K562 (cell line): Measurements from ENCODE around the gene UBLCP1. TPM values are rescaled to one million over a fixed set of nuclear protein-coding genes. Genes with fewer than 3 reads are reported as not detected.

ENCODE experiments used
- ATAC-seq: fragments of 200-7000 bp; cut with Tn5 transposase; 3 replicates; pipeline ENCODE4 v1.9.1; 2020; ENCODE audit warnings: moderate library complexity
- BruUV-seq: library from RNA; stranded (reverse); fragments of 400-500 nt; replicated peaks from 2 replicates; lab custom pipeline; 2021; lab: Mats Ljungman, UMichigan
- CTCF ChIA-PET: fragments of 300-600 bp; formaldehyde crosslinking; extraction: SDS; loops from one replicate; lab custom pipeline; 2021; ENCODE audit warnings: low intra/inter-chr PET ratio; lab: Yijun Ruan, JAX
- POLR2A ChIA-PET: fragments of 300-600, 350-650 bp; sonication (Branson Sonifier 250); formaldehyde crosslinking; extraction: SDS; loops from one replicate; lab custom pipeline; 2021; ENCODE audit warnings: antibody characterized with exemption, inconsistent platforms; lab: Yijun Ruan, JAX
- DNase-seq, 4 experiments: peaks; one replicate each; pipeline versions ENCODE4 v3.0.0 to v3.0.0-alpha.2; 2011 to 2018; ENCODE audit warnings: low spot score in 3 of 4, mixed read lengths in 3 of 4; ENCODE audit errors: extremely low read depth in 1 of 4
- FAIRE-seq: peaks from 2 replicates; lab custom pipeline; 2011; peaks lifted over from hg19 to GRCh38; lab: Jason Lieb, UNC
- H2AFZ ChIP-seq: 2 replicates; pipeline ENCODE4 v1.6.0; 2011; ENCODE audit warnings: low read depth, low read length, control low read depth, inconsistent platforms
- H3K27ac ChIP-seq: fragments of 200-600 bp; 3 replicates; pipeline ENCODE4 v1.8.0; 2011; ENCODE audit warnings: low read depth, mild to moderate bottlenecking, control low read depth, inconsistent platforms, low read length, moderate library complexity, mixed read lengths; ENCODE audit errors: extremely low read depth
- H3K27me3 ChIP-seq, 2 experiments: fragments of 300-600 bp in 1 of 2; 2 replicates in 1 of 2; 3 replicates in 1 of 2; pipeline versions ENCODE4 v1.6.0 to v1.8.0; 2011; ENCODE audit warnings: inconsistent platforms in 2 of 2, low read length in 2 of 2, mild to moderate bottlenecking in 1 of 2, mixed read lengths in 1 of 2, moderate library complexity in 1 of 2; ENCODE audit not compliant: control insufficient read depth in 2 of 2, insufficient read depth in 2 of 2
- H3K36me3 ChIP-seq: fragments of 300-600 bp; 3 replicates; pipeline ENCODE4 v1.8.0; 2011; ENCODE audit warnings: mild to moderate bottlenecking, low read length, inconsistent platforms; ENCODE audit not compliant: control insufficient read depth, insufficient read depth
- H3K4me1 ChIP-seq, 2 experiments: fragments of 200-600 bp in 1 of 2; replicated peaks in 1 of 2; 2 replicates in 1 of 2; 3 replicates in 1 of 2; pipeline versions ENCODE4 v1.5.1 to v1.8.0; 2011; ENCODE audit warnings: inconsistent platforms in 2 of 2, low read length in 2 of 2, mild to moderate bottlenecking in 1 of 2, mixed read lengths in 1 of 2, moderate library complexity in 1 of 2; ENCODE audit not compliant: control insufficient read depth in 2 of 2, insufficient read depth in 2 of 2
- H3K4me2 ChIP-seq: 2 replicates; pipeline ENCODE4 v1.6.1; 2011; ENCODE audit warnings: low read length, control low read depth, inconsistent platforms, mixed read lengths; ENCODE audit not compliant: insufficient read depth
- H3K4me3 ChIP-seq: fragments of 200-600 bp; sonication (generic), shearing (Covaris generic); 2 replicates; pipeline ENCODE4 v1.5.1; 2016; ENCODE audit warnings: control low read depth, inconsistent platforms
- H3K79me2 ChIP-seq: fragments of 200-600 bp; 3 replicates; pipeline ENCODE4 v1.8.0; 2011; ENCODE audit warnings: low read length, inconsistent platforms; ENCODE audit not compliant: control insufficient read depth, insufficient read depth
- H3K9ac ChIP-seq, 2 experiments: 2 replicates each; pipeline versions ENCODE4 v1.6.0 to v1.6.1; 2011; ENCODE audit warnings: low read depth in 2 of 2, low read length in 2 of 2, control low read depth in 1 of 2, inconsistent platforms in 1 of 2, mild to moderate bottlenecking in 1 of 2, mixed read lengths in 1 of 2; ENCODE audit not compliant: insufficient read depth in 1 of 2
- H3K9me1 ChIP-seq: one replicate; pipeline ENCODE4 v1.6.0; 2011; ENCODE audit warnings: inconsistent platforms, mild to moderate bottlenecking, low read length, moderate library complexity; ENCODE audit not compliant: control insufficient read depth, insufficient read depth
- H3K9me3 ChIP-seq: replicated peaks from 2 replicates; pipeline ENCODE4 v1.5.1; 2011; ENCODE audit warnings: low read depth, low read length, inconsistent platforms; ENCODE audit not compliant: control insufficient read depth, insufficient read depth
- H4K20me1 ChIP-seq: replicated peaks from 2 replicates; pipeline ENCODE4 v1.6.1; 2011; ENCODE audit warnings: low read length, inconsistent platforms, mixed read lengths; ENCODE audit not compliant: control insufficient read depth, insufficient read depth
- COPS2 ChIP-seq: fragments of 450-650 bp; conservative IDR thresholded peaks from 2 replicates; pipeline ENCODE4 v1.6.1; 2016; ENCODE audit warnings: mild to moderate bottlenecking, moderate library complexity
- MGA ChIP-seq: fragments of 450-650 bp; IDR thresholded peaks from 2 replicates; pipeline ENCODE4 v1.6.1; 2016; ENCODE audit warnings: mild to moderate bottlenecking, moderate library complexity
- PATZ1 ChIP-seq: fragments of 250-450 bp; sonication (Bioruptor Pico); IDR thresholded peaks from 2 replicates; pipeline ENCODE4 v1.5.0; 2020; ENCODE audit warnings: mild to moderate bottlenecking, borderline replicate concordance
- WGBS: fragments of 100-300 bp; shearing (Covaris generic); methylation state at CpG from one replicate; pipeline ENCODE4 v1.1.6; 2016; ENCODE audit warnings: low coverage, mixed read lengths; ENCODE audit not compliant: insufficient coverage; ENCODE audit errors: missing lambda C conversion rate; 5-methylcytosine and 5-hydroxymethylcytosine counted together
- in situ Hi-C: fragments of 300-500 bp; cut with MboI; formaldehyde crosslinking; loops from 4 replicates; pipeline ENCODE4 v1.15.0; 2018; ENCODE audit warnings: inconsistent platforms, mixed read lengths
- intact Hi-C: fragments of 100-400 bp; cut with micrococcal nuclease; formaldehyde crosslinking; loops from 2 replicates; pipeline ENCODE4 v1.14.2; 2022
- polyA plus RNA-seq, 8 experiments: library from polyadenylated mRNA; depleted of rRNA in 4 of 8; stranded (reverse) in 5 of 8; unstranded in 3 of 8; fragments of >200 nt; fragmentation: Nextera tagmentation in 2 of 8; fragmentation: Illumina TruSeq in 1 of 8; extraction: Ambion mirVana in 2 of 8; extraction: Trizol in 1 of 8; gene quantifications; 2 replicates each; pipeline versions ENCODE4 v1.2.1 to v1.2.3, GENCODE V29; 2011 to 2014; ENCODE audit warnings: inconsistent platforms in 1 of 8, missing spikeins in 1 of 8
- total RNA-seq, 7 experiments: library from RNA; depleted of rRNA in 6 of 7; stranded (reverse); fragments of >200 nt in 6 of 7; fragmentation: Illumina TruSeq in 2 of 7; extraction: Trizol in 2 of 7; gene quantifications; 2 replicates each; pipeline versions ENCODE4 v1.2.1 to v1.2.3, GENCODE V29; 2011 to 2021; ENCODE audit warnings: low replicate concordance in 1 of 7
- TF ChIP-seq, protein P1 (sequence below): fragments of 250-450 bp; sonication (Bioruptor Pico); IDR thresholded peaks from 2 replicates; pipeline ENCODE4 v1.5.0; 2021

Gene UBLCP1
- total and polyA plus RNA-seq, 9 of the 15 experiments (the other 6 are each of a cell fraction or from before 2014, with no cell fraction given), result 18.8 to 39.8 (median 30.2) TPM

DNA sequence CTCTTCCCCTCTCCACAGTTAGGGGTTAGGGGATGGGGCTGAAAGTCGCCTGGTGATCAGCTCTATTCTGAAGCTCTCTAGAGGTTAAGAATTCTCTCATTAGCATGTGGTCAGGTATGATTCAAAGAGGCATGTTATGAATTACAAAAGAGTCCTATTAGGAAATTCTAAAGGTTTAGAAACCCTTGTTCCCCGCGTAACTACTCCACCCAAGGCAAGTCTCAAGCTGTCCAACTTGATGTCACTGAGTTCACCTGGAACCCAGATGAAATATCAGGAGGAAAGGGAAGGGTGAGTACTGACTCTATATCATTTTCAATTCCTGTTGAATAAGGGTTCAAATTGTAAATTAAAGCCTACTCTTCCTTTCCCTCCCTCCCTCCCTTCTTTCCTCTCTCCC, 35.6 kb upstream of the UBLCP1 start:
- FAIRE-seq (no peak), DNase-seq (no peak), ATAC-seq (no peak)
- 75% methylated on average over 3 of the region's 3 CpGs for WGBS
- no peak overlapping the region for H3K9ac ChIP-seq
- H3K27me3 ChIP-seq, result no peaks in the 10 kb centered on the region; a peak in 1 of 5 replicates
- POLR2A ChIA-PET, result interaction anchor here (1.7 kb wide), 1 partner anchor 19 kb away, joined by 3 read pairs; no protein-coding TSS in a partner anchor
- TF ChIP-seq PATZ1 (no peak), MGA (no peak), COPS2 (no peak)
- TF ChIP-seq, protein P1, sequence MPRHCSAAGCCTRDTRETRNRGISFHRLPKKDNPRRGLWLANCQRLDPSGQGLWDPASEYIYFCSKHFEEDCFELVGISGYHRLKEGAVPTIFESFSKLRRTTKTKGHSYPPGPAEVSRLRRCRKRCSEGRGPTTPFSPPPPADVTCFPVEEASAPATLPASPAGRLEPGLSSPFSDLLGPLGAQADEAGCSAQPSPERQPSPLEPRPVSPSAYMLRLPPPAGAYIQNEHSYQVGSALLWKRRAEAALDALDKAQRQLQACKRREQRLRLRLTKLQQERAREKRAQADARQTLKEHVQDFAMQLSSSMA (CRISPR knock-in tag), result no peak
- in situ Hi-C loops, result no loop called here
- H3K4me3 ChIP-seq, result no peak overlapping the region
- intact Hi-C loops, result no loop called here
- no peaks in the 10 kb centered on the region for H4K20me1 ChIP-seq
- H3K4me2 ChIP-seq, result no peak overlapping the region
- no peak overlapping the region for H3K27ac ChIP-seq
- H2AFZ ChIP-seq, result no peak overlapping the region
- H3K9me1 ChIP-seq, result no peaks in the 10 kb centered on the region
- BruUV-seq, result no TSS peak
- H3K9me3 ChIP-seq, result no peaks in the 10 kb centered on the region
- CTCF ChIA-PET, result no interaction called here
- no peaks in the 10 kb centered on the region for H3K79me2 ChIP-seq
- H3K4me1 ChIP-seq, result no peaks in the 10 kb centered on the region; a peak in 2 of 5 replicates
- H3K36me3 ChIP-seq, result no peaks in the 10 kb centered on the region
